GF-D8 (cell line): ENCODE results near the gene HDAC4.

ENCODE experiments used
- DNase-seq: peaks from one replicate; lab custom pipeline; 2025; lab: John Stamatoyannopoulos, UW

HDAC4 gene

DNA sequence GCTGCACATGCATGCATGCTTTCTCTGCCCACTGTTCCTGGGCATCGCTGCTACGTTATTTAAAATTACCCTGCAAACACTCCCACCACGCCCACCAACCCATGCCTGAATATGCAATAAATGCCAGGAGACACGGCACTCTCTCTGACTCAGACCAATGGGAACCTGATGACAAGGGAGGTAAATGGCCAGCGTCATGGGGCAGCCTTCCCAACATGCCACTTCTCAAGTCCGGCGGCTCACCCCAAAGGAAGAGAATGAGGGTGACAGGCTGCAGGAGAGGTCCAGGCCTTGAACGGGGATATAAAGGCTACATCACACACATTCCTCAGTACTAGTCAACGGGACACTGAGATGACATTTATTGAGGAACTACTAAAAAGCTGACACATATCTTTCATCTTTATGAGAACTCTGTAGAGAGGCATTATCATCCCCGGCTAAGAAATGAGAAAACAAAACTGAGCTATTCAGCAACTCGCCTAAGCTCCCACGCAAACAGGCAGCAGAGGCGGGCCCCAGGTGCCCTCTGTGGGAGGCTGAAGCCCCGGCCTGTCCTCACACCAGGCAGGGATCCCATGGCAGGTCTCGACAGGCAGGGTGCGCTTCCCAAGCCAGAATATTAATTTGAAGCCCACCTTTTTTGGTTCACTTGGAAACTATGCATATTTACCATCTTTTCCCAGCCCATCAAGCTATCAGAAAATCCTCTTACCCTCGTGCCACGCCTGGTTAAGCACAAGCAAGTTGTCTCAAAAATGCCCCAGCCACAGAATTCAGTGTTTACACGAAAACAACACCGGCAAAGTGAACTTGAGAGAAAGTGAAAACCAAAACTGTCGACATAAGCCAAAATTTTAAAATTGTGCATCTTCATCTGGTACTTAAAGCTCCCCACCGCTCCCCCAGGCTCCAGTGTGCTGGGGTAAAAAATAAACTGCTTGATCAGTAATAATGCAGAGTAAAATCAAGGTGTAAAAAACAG is 166.3 kb downstream of the HDAC4 start:
- DNase-seq = no peak

- DNase-seq = no peak
These were observed 167.2 kb downstream of the HDAC4 start for GRCh38 chr2:239233576-239233975.

GRCh38 chr2:239232195-239232578 is 168.6 kb downstream of the HDAC4 start:
- no peak for DNase-seq

- no peak for DNase-seq
These were observed 169.3 kb downstream of the HDAC4 start for GRCh38 chr2:239231231-239232194.

DNA sequence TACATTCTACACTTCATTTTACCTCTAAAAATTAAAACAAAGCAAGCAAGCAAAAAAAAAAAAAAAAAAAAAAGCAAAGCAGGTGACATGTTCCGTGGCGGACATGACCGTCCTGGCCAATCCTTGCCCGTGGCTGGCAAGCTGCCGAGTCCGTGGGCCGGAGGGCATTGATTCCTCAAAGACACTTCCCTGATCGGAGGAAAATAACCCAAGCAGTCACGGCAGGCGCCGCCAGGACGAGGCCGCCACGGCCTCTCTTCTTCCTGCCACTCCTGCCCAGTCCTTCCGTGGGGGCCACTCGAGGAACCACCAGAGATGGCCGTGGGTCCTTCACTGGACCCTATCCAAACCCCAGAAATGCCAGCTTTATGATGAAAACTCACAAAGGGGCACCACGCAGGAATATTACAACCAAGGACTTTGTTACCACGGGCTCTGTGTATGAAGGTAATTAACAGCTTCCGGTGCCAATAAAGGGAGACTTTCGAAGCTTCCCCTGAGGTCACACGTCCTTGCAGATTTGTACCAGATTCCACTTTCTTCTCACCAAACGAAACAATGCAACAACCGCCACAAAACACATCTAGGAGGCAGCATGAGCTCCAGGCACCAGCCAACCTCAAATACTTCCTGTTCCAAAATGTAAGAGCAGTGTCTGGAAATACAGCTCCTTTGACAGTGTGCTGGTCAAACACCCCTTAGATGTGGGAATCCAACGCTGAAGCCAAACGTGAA is 170.3 kb downstream of the HDAC4 start:
- peak; percentile 69 for DNase-seq

- no peak for DNase-seq
These were observed 171.1 kb downstream of the HDAC4 start for GRCh38 chr2:239229545-239230279.

GRCh38 chr2:239227661-239228371 is 173.0 kb downstream of the HDAC4 start:
- no peak for DNase-seq

DNA sequence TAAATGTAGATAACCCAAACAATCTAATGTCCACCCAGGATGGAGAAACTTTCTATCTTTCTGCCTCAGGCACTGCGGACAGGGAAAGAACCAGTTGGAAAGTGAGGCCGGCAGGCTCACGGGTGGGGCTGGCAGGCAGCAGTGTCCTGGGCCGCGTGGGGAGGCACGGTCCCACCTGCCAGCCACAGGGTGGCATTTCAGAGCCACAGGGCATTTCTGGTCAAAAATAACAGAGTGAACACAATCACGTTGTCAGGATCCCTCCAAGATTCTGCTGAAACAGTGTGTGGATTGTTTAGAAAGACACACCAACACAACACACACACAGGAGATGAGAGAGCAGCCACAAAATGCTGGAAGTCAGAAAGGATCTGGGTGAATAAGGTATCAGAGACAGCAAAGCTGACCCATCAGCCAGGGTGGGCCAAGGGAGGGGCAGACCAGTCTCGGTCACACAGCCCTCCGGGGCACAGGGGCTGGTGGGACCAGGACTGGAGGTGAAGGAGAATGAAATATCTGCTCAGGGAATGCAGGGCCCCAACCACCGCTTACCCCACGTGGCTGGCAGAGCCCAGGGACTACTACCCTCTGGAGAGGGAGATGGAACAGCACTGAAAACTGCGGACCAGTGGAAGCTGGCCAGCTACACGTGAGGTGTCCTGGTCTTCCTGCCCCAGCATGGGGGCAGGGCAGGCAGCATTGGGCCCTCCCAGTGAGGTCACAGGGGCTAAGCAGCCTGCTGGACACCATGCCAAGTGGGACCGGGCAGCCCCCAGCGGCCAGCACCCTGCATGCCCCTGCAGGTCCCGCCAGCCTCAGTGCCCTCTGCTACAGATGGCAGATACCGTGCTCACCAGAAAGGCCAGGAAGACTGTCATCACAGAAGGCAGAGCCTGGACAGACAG is 173.9 kb downstream of the HDAC4 start:
- DNase-seq = no peak

- no peak for DNase-seq
These were observed 174.8 kb downstream of the HDAC4 start for GRCh38 chr2:239225871-239226561.

DNA sequence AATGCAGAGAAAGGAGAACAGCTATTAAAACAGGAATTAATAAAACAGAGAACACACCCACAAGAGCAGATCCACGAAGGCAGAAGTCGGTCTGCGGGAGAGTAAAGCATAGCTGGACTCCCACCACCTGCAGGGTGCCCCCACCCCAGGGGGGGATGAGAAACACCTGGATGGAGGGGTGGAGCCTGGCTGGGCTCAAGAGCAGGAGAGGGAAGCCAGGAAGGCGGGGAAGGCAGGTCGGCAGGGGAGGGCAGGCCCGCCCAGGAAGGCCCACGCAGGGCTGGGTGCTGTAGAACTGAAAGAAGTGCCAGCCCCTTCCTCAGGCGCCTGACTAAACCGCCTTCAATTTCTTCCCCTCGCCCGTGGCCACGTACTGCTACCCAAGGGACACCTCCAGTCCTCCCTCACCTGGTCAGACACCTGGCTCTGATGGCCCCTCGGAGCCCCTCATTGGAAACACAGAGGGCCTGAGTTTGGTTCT is 175.4 kb downstream of the HDAC4 start:
- DNase-seq = no peak

- DNase-seq = no peak
These were observed 175.9 kb downstream of the HDAC4 start for GRCh38 chr2:239224955-239225354.

DNA sequence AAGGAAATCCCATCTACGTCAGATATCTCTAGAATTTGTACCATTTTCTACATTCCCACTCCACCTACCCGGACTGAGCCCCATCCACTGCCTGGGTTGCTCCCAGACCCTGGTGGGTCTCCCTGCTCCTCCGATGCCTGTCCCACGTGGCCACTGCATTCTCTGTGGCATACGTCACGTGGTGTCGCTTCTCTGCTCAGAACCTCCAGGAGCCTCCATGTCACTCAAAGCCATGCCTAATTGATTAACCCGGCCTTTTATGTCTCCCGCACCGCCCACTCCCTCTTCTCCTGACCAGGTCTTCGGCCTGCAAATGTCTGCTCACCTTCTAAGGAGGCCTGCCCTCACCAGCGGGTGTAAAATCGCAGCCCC is 176.6 kb downstream of the HDAC4 start:
- peak; percentile 28 for DNase-seq

DNA sequence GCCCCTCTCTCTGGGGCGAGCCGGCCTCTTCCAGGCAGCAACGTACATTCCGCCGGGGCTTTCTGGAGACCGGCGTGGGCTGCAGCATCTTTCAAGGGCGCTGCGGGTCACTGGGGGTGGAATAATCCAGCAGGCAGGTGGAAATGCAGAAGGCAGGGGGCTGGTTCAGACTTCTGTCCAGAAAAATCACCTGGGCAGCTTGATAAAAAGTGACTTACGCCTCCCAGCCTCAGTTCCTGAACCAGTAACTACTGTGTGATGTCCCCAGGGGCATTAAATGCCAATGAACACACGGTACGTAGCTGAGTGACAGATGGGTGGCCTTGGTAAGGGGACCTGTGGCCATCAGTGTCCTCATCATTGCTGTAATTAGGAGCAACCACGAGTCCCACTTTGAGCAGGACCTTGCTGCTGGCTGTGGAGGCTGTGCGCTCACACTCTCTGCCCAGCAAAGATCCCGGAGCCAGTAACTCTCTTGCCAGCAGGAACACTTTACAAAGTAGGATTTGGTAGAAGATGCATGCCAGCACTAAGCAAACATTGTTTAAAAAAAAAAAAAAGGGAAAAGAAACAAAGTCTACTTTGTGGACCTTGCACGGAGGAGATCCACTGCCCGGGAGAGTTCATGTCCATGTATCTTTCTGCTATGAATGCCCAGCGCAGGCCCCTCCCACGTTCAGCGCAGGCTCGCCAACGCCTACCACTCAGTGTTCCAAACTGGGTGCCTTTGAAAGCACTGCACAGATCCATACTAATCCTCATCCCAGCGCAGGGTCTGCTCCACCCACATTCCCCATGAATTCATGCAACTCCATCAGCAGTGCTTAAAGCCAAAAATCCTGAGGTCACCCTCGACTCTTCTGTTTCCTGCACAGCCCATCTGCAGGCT is 177.3 kb downstream of the HDAC4 start:
- peak; percentile 24 for DNase-seq

DNA sequence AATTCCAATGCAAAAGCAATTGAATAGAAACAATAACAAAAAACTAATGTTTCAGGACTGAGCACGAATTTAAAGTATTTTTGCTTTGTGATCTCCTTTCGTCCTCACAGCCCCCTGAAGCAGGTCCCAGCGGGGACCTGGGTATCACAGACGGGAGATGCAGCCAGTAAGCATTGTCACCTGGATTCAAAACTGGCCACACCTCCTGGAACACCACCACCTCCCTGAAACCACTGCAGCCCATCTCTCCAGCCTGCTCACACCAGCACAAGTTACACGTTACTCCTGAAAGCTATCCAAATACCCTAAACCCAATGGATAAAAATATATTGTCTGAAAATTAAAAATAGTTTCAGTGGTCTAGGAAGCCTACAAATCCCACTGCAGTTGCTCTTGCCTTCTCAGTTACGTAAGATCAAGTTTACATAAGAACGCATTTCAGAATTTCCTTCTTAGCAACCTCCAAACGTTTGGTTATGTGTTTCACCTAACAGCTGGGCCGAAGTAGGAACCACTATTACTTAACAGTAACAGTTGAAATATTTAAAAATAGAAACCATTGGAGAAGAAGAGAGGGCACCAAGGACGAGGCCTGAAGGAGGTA is 178.0 kb downstream of the HDAC4 start:
- peak; percentile 96 for DNase-seq

DNA sequence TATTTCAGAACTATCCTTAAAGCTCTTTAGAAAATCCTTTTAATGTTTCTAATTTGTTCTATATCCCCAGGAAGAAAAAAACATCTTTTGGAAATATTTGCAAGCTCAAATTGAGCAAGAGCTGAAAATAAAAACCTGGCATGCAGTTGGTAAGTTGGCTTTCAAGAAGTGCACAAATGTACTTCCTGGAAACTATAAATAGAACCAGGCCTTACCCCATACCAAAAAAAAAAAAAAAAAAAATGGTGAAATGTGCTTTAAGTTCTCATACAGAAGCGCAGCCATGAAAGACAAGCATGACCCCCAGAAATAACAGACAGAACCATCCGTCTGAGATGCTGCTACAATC is 178.5 kb downstream of the HDAC4 start:
- DNase-seq = peak; percentile 85

GRCh38 chr2:239220981-239221396 is 179.8 kb downstream of the HDAC4 start:
- no peak for DNase-seq

DNA sequence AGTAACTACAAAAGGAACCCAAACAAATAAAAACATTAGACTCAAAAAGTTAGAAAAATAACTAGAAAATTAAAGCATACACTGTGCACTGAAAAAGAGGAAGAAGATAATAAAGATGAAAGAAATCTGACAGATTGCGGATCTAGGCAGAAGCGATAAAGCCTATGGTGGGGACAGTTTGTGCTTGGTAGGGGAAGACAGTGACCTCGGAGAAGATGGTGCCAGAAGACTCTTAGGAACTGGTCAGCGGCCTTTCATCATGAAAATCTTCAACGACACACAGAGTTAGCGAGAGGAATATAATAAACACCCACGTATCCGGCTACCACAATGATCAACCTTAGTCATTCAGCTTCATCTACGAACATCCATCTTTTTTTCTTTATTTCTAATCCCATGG is 180.5 kb downstream of the HDAC4 start:
- DNase-seq = no peak
